Trophoblast cell (in vitro differentiated cells and primary cell): ENCODE data around the gene C2orf72.
A peak's percentile ranks its signal among the peaks of the same experiment; 100 is the strongest.

Experiments used
- DNase-seq, 2 donors: peaks; one replicate each; pipeline ENCODE4 v3.0.0-alpha.2; 2016
- H2AFZ ChIP-seq: 2 replicates; pipeline ENCODE4 v1.6.1; 2013; ENCODE audit warnings: low read length, moderate library complexity, mild to moderate bottlenecking; ENCODE audit not compliant: insufficient read depth, poor library complexity
- H2AK5ac ChIP-seq: 2 replicates; pipeline ENCODE4 v1.6.1; 2013; ENCODE audit warnings: mild to moderate bottlenecking, low read length
- H2BK120ac ChIP-seq: 2 replicates; pipeline ENCODE4 v1.6.1; 2013; ENCODE audit warnings: low read length, mild to moderate bottlenecking, moderate library complexity; ENCODE audit not compliant: insufficient read depth, poor library complexity
- H2BK12ac ChIP-seq: 2 replicates; pipeline ENCODE4 v1.6.1; 2013; ENCODE audit warnings: mild to moderate bottlenecking, low read length, moderate library complexity
- H2BK5ac ChIP-seq: 2 replicates; pipeline ENCODE4 v1.6.1; 2013; ENCODE audit warnings: low read length, low read depth, moderate library complexity, mild to moderate bottlenecking; ENCODE audit not compliant: poor library complexity
- H3K14ac ChIP-seq: 2 replicates; pipeline ENCODE4 v1.6.1; 2013; ENCODE audit warnings: mild to moderate bottlenecking, low read length
- H3K18ac ChIP-seq: 2 replicates; pipeline ENCODE4 v1.6.1; 2013; ENCODE audit warnings: mild to moderate bottlenecking, low read length
- H3K23ac ChIP-seq: 2 replicates; pipeline ENCODE4 v1.6.1; 2013; ENCODE audit warnings: low read length
- H3K27ac ChIP-seq: 2 replicates; pipeline ENCODE4 v1.5.1; 2013; ENCODE audit warnings: low read depth, mild to moderate bottlenecking, inconsistent platforms, low read length, moderate library complexity
- H3K27me3 ChIP-seq: 2 replicates; pipeline ENCODE4 v1.6.1; 2013; ENCODE audit warnings: inconsistent platforms, mild to moderate bottlenecking, low read length, moderate library complexity; ENCODE audit not compliant: insufficient read depth
- H3K36me3 ChIP-seq, 2 experiments: 1 replicate in 1 of 2; 2 replicates in 1 of 2; pipeline ENCODE4 v1.6.1; 2013; ENCODE audit warnings: low read length in 2 of 2, mild to moderate bottlenecking in 2 of 2, moderate library complexity in 1 of 2; ENCODE audit not compliant: insufficient read depth in 2 of 2, control insufficient read depth in 1 of 2
- H3K4ac ChIP-seq: 2 replicates; pipeline ENCODE4 v1.6.1; 2013; ENCODE audit warnings: low read depth, mild to moderate bottlenecking, low read length, moderate library complexity
- H3K4me1 ChIP-seq, 2 experiments: 1 replicate in 1 of 2; 2 replicates in 1 of 2; pipeline ENCODE4 v1.6.1; 2013; ENCODE audit warnings: low read length in 2 of 2, mild to moderate bottlenecking in 2 of 2, moderate library complexity in 1 of 2; ENCODE audit not compliant: insufficient read depth in 2 of 2, control insufficient read depth in 1 of 2
- H3K4me2 ChIP-seq: 2 replicates; pipeline ENCODE4 v1.6.1; 2013; ENCODE audit warnings: inconsistent platforms, mild to moderate bottlenecking, low read length, moderate library complexity
- H3K4me3 ChIP-seq: 2 replicates; pipeline ENCODE4 v1.5.1; 2013; ENCODE audit warnings: mild to moderate bottlenecking, low read depth, low read length, inconsistent platforms
- H3K79me1 ChIP-seq: one replicate; pipeline ENCODE4 v1.6.1; 2013; ENCODE audit warnings: low read length
- H3K79me2 ChIP-seq: 2 replicates; pipeline ENCODE4 v1.6.1; 2013; ENCODE audit warnings: low read length, mild to moderate bottlenecking; ENCODE audit not compliant: control insufficient read depth, insufficient read depth, poor library complexity
- H3K9ac ChIP-seq: 2 replicates; pipeline ENCODE4 v1.6.1; 2013; ENCODE audit warnings: mild to moderate bottlenecking, low read length
- H3K9me3 ChIP-seq: 2 replicates; pipeline ENCODE4 v1.6.1; 2013; ENCODE audit warnings: low read depth, mild to moderate bottlenecking, control low read depth, inconsistent platforms, low read length; ENCODE audit not compliant: insufficient read depth
- H4K12ac ChIP-seq: 2 replicates; pipeline ENCODE4 v1.6.1; 2013; ENCODE audit warnings: low read depth, mild to moderate bottlenecking, low read length, moderate library complexity
- H4K8ac ChIP-seq: 2 replicates; pipeline ENCODE4 v1.6.1; 2013; ENCODE audit warnings: low read depth, mild to moderate bottlenecking, low read length, moderate library complexity
- H4K91ac ChIP-seq: one replicate; pipeline ENCODE4 v1.6.1; 2013; ENCODE audit warnings: low read depth, mild to moderate bottlenecking, low read length, moderate library complexity
- WGBS: extraction: QIAGEN DNeasy Blood & Tissue Kit; methylation state at CpG from one replicate; pipeline ENCODE4 v1.1.7; 2013; ENCODE audit warnings: missing lambda C conversion rate; ENCODE audit not compliant: insufficient read length, insufficient coverage; ENCODE audit errors: extremely low coverage; 5-methylcytosine and 5-hydroxymethylcytosine counted together

The C2orf72 gene

DNA sequence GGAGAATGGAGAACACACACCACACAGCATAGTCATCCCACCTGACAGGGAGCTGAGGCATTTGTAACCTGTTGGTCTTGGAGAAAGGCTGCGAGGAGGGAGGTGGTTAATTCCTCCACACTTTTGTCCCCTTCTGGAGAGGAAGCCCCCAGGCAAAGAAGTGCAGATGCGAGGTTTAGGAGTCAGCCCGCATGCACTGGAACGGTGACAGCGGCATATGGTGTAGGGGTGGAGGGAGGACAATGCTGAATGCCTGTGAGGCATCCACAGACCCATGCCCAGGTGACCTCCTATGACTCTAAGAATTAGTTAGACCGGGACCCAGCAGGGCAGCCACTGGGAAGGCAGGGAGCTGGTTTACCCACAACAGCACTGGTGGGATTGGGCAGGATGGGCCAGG lies 29.2 kb upstream of the C2orf72 start:
- peak; percentile 86 to 94 for DNase-seq
- Histone ChIP-seq H3K4me3 (no peak overlapping the region), H3K4ac (no peak overlapping the region), H4K12ac (no peak overlapping the region), H3K4me2 (no peak overlapping the region), H4K8ac (no peak overlapping the region), H3K79me1 (peaks cover 20% of the 10 kb centered on the region), H3K4me1 (peaks cover 13 to 31% of the 10 kb centered on the region in 2 experiments), H3K9ac (no peak overlapping the region), H2AFZ (no peak overlapping the region), H3K79me2 (peaks cover 3% of the 10 kb centered on the region), H3K27me3 (no peaks in the 10 kb centered on the region), H3K27ac (peak overlapping the region; percentile 13), H2BK120ac (peak overlapping the region; percentile 34), H4K91ac (peak overlapping the region; percentile 56), H3K14ac (no peak overlapping the region), H2BK5ac (peak overlapping the region; percentile 5), H3K9me3 (peaks cover 11% of the 10 kb centered on the region), H3K23ac (no peak overlapping the region), H3K36me3 (no peaks in the 10 kb centered on the region), H2BK12ac (no peak overlapping the region), H2AK5ac (no peak overlapping the region), H3K18ac (no peak overlapping the region)
- no CpG with 5 or more reads among the region's 6 CpGs for WGBS

DNA sequence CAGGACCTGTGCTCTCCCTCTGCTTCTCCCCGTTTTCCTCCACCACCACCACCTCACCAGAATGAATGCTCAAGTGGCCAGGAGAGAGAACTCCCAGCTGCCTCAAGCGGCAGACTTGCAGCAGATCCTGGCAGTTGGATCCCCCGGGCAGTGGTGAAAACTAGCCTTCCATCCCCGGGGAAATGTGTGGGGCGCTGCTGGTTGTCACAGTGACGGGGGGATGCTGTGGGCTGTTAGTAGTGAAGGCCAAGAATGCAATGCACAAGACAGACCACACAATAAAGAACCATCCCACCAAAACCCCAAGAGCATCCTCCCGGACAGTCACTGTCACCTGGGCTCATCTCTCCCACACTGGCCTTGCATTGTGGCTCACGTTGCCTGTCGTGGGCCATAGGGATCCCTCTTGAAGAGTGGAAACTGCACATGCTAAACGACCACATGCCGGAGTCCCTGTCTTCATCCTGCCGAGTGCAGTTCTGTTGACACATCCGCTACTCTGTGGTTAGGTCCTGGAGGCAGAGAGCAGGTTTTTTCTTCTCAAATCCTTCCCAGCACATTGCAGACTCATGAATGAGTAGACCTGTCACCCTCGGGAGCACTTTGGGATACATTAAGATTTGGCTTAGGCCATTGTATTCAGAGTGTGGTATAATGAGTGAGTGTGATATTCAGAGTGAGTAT lies 27.9 kb upstream of the C2orf72 start:
- peak overlapping the region; percentile 89 for H3K27ac ChIP-seq

DNA sequence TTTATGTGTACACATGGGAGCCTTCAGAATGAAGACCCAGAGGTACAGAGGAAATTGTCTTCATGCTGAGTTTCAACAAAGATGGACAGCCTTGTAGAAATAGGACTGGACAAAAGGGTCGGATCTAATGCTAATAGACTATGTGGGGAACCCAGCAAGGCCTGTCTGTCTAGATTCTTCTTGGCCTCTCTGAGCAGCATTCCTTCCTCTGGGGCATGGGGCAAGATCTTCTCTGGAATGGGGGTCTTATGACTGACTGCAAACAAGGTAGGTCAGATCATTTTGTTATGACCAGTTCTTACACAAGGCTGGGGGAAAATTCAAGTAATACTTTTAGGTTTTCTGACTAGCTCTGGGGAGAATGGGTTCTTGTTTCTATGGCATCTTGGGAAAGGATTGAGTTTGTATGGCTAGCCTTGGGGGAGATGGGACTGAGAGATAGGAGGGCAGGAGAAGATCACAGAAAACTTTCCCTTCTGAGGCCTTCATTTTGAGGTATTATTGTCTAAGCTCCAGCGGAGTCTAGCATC lies 27.1 kb upstream of the C2orf72 start:
- no peak overlapping the region for H2AK5ac ChIP-seq
- no peak overlapping the region for H3K9ac ChIP-seq
- peaks cover 27% of the 10 kb centered on the region for H3K79me1 ChIP-seq
- no peak overlapping the region for H3K18ac ChIP-seq
- no peak overlapping the region for H2BK12ac ChIP-seq
- peaks cover 3% of the 10 kb centered on the region for H3K79me2 ChIP-seq
- H4K8ac ChIP-seq, result no peak overlapping the region
- peak overlapping the region; percentile 49 for H2BK120ac ChIP-seq
- H3K4me3 ChIP-seq, result no peak overlapping the region
- peaks cover 2% of the 10 kb centered on the region for H3K9me3 ChIP-seq
- no peak overlapping the region for H2AFZ ChIP-seq
- H3K36me3 ChIP-seq, result no peaks in the 10 kb centered on the region
- H3K4me1 ChIP-seq, result peaks cover 13 to 36% of the 10 kb centered on the region in 2 experiments
- H3K23ac ChIP-seq, result no peak overlapping the region
- no peaks in the 10 kb centered on the region for H3K27me3 ChIP-seq
- peak overlapping the region; percentile 89 for H3K27ac ChIP-seq
- no CpG with 5 or more reads among the region's 2 CpGs for WGBS
- no peak overlapping the region for H3K14ac ChIP-seq
- H2BK5ac ChIP-seq, result peak overlapping the region; percentile 82
- peak overlapping the region; percentile 83 for H4K91ac ChIP-seq
- H3K4me2 ChIP-seq, result no peak overlapping the region
- no peak overlapping the region for H3K4ac ChIP-seq
- no peak overlapping the region for H4K12ac ChIP-seq
- peak; percentile 95 to 98 for DNase-seq

More for the DNA sequence above, 27.9 kb upstream of the C2orf72 start:
- H3K18ac ChIP-seq, result no peak overlapping the region
- peaks cover 21% of the 10 kb centered on the region for H3K79me1 ChIP-seq
- H4K12ac ChIP-seq, result no peak overlapping the region
- peak overlapping the region; percentile 4 for H2BK120ac ChIP-seq
- peak overlapping the region; percentile 11 for H2BK5ac ChIP-seq
- peaks cover 13 to 32% of the 10 kb centered on the region in 2 experiments for H3K4me1 ChIP-seq
- peak overlapping the region; percentile 47 for H3K14ac ChIP-seq
- H3K36me3 ChIP-seq, result no peaks in the 10 kb centered on the region
- no CpG with 5 or more reads among the region's 14 CpGs for WGBS
- H2AK5ac ChIP-seq, result no peak overlapping the region
- no peak overlapping the region for H3K4me2 ChIP-seq
- H4K8ac ChIP-seq, result no peak overlapping the region
- no peak overlapping the region for H3K23ac ChIP-seq
- no peak overlapping the region for H3K4ac ChIP-seq
- no peak overlapping the region for H2AFZ ChIP-seq
- no peak overlapping the region for H3K9ac ChIP-seq
- DNase-seq, result peak; percentile 29 to 39
- H2BK12ac ChIP-seq, result peak overlapping the region; percentile 20
- H4K91ac ChIP-seq, result peak overlapping the region; percentile 56
- no peaks in the 10 kb centered on the region for H3K27me3 ChIP-seq
- peaks cover 8% of the 10 kb centered on the region for H3K9me3 ChIP-seq
- H3K79me2 ChIP-seq, result peaks cover 3% of the 10 kb centered on the region
- H3K4me3 ChIP-seq, result no peak overlapping the region

DNA sequence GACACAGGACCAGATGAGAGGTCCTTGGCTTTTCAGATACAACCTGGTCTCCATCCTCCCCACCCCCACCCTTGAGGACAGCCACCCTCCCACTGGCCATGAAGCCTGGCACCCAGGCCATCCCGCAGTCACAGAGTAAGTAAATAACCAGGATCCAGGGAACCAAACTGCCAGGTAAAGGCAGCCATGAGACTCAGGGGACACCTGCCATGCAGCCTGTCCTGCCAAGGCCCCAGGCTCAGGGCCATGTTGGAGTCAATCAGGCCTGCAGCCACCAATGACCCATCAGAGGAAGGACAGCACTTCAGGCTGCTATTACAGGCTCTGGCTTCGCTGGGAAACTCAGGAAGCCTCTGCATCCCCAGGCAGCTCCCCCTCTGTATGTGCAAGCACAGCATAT lies 25.8 kb upstream of the C2orf72 start:
- Histone ChIP-seq H2AFZ (no peak overlapping the region), H2BK120ac (peak overlapping the region; percentile 74), H3K79me2 (peaks cover 5% of the 10 kb centered on the region), H3K4me2 (no peak overlapping the region), H4K12ac (no peak overlapping the region), H3K9me3 (no peaks in the 10 kb centered on the region), H3K23ac (no peak overlapping the region), H4K91ac (peak overlapping the region; percentile 80), H3K4ac (peak overlapping the region; percentile 2), H3K36me3 (no peaks in the 10 kb centered on the region), H3K18ac (peak overlapping the region; percentile 67), H2AK5ac (peak overlapping the region; percentile 11), H3K79me1 (peaks cover 32% of the 10 kb centered on the region), H3K9ac (no peak overlapping the region), H3K27ac (peak overlapping the region; percentile 53), H2BK5ac (peak overlapping the region; percentile 18), H3K14ac (peak overlapping the region; percentile 67), H2BK12ac (peak overlapping the region; percentile 72), H4K8ac (peak overlapping the region; percentile 70), H3K27me3 (no peaks in the 10 kb centered on the region), H3K4me3 (no peak overlapping the region), H3K4me1 (peaks cover 17 to 45% of the 10 kb centered on the region in 2 experiments)
- DNase-seq, result no peak
- WGBS, result no CpG with 5 or more reads among the region's 2 CpGs
